Lower leg skin (tissue), 3 donors: ENCODE data around the gene STPG3.

ENCODE experiments used
- POLR2A ChIP-seq, 2 donors: fragments of 450-650 bp; IDR thresholded peaks; one replicate each; pipeline ENCODE4 v1.6.1; 2016 to 2017; ENCODE audit warnings: antibody characterized with exemption in 2 of 2, mild to moderate bottlenecking in 1 of 2, moderate library complexity in 1 of 2
- TF ChIP-seq, protein P1 (sequence below), 3 donors: fragments of 450-650 bp; IDR thresholded peaks; one replicate each; pipeline ENCODE4 v1.5.1; 2016; ENCODE audit warnings: antibody characterized with exemption in 3 of 3, mild to moderate bottlenecking in 3 of 3, moderate library complexity in 2 of 3

DNA sequence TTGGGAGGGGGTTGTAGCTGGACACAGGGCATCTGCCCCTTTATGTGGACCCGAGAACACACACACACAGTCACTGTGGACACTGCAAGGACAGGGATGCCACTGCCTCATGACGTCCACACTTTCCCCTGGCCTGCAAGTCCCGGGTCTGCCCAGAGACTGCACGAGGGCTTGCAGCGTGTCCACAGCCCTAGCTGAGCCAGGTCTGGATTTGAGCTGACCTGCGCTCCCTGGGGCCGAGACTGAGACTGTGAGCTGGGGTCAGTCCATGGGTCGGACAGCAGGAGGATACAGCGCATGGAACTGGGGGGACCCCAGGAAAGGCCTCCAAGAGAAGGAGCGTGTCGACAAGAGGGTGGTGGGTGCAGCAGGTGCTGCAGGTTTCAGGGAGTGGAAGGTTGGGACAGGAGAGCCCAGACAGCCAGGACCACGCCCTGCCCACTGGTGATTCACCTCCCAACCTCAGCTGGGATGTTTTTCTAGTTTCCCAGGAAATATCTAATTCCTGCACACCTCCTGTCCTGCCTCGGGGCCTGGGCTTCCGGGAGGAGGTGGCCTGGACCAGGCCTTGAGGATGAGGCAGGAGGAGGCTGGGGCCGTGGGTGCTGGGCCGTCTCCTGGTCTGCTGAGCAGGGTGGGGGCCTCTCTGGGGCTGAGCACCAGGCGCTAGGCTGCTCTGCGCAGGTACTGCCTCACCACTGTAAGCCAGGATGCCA lies 24.6 kb upstream of the STPG3 start:
- TF ChIP-seq, protein P1, sequence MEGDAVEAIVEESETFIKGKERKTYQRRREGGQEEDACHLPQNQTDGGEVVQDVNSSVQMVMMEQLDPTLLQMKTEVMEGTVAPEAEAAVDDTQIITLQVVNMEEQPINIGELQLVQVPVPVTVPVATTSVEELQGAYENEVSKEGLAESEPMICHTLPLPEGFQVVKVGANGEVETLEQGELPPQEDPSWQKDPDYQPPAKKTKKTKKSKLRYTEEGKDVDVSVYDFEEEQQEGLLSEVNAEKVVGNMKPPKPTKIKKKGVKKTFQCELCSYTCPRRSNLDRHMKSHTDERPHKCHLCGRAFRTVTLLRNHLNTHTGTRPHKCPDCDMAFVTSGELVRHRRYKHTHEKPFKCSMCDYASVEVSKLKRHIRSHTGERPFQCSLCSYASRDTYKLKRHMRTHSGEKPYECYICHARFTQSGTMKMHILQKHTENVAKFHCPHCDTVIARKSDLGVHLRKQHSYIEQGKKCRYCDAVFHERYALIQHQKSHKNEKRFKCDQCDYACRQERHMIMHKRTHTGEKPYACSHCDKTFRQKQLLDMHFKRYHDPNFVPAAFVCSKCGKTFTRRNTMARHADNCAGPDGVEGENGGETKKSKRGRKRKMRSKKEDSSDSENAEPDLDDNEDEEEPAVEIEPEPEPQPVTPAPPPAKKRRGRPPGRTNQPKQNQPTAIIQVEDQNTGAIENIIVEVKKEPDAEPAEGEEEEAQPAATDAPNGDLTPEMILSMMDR (IDR thresholded peaks at IDR 0.05), result no peak
- TF ChIP-seq POLR2A (IDR thresholded peaks at IDR 0.05), result no peak
